ENCODE data around the gene F8A2. TPM values are rescaled to one million over a fixed set of nuclear protein-coding genes. Genes with fewer than 3 reads are reported as not detected.
"Not testable (repeated sequence)": the region's sequence is repeated elsewhere in the genome, so short reads cannot be mapped to it uniquely, and the experiment has no call there.

Gene F8A2
- not detected for polyA plus RNA-seq (2012; ENCODE audit: missing spikeins)

- not testable (repeated sequence) for FAIRE-seq
Observed at GRCh38 chrX:155381843-155382528, at the start of gene F8A2. F8A2 (plus strand) TSS chrX:155382095; CDS start chrX:155382115, 20 bp downstream.

GRCh38 chrX:155333544-155334100 is 48.3 kb upstream of the F8A2 start:
- FAIRE-seq (no peak), DNase-seq (ENCODE audit: insufficient read length) (no peak)
- TF ChIP-seq POLR2A (IDR thresholded peaks at IDR 0.05; ENCODE audit: low read depth, low read length) = no peak
- no peak for TF ChIP-seq TAF1 (IDR thresholded peaks at IDR 0.05; ENCODE audit: borderline replicate concordance, low read depth, low read length)
- TF ChIP-seq POLR2AphosphoS5 (IDR thresholded peaks at IDR 0.05; ENCODE audit: low read depth, low read length) = no peak

More at GRCh38 chrX:155381843-155382528, at the start of gene F8A2:
- not testable (repeated sequence) for DNase-seq (ENCODE audit: insufficient read length)

- DNase-seq (ENCODE audit: insufficient read length) (no peak), FAIRE-seq (peak; percentile 9)
- TF ChIP-seq POLR2A (IDR thresholded peaks at IDR 0.05; ENCODE audit: low read depth, low read length) (no peak), TAF1 (IDR thresholded peaks at IDR 0.05; ENCODE audit: borderline replicate concordance, low read depth, low read length) (no peak), POLR2AphosphoS5 (IDR thresholded peaks at IDR 0.05; ENCODE audit: low read depth, low read length) (no peak)
Observed at GRCh38 chrX:155334486-155335336, 47.2 kb upstream of the F8A2 start, which contains the start of gene CLIC2. CLIC2 (minus strand) TSS chrX:155334614; CDS start chrX:155334427, 187 bp downstream.

GRCh38 chrX:155335337-155335712 is 46.6 kb upstream of the F8A2 start:
- DNase-seq (ENCODE audit: insufficient read length) = not testable (repeated sequence)
- peak; percentile 91 for FAIRE-seq

GRCh38 chrX:155345689-155346088 is 36.2 kb upstream of the F8A2 start:
- FAIRE-seq; DNase-seq (ENCODE audit: insufficient read length): not testable (repeated sequence)

GRCh38 chrX:155349448-155349847 is 32.4 kb upstream of the F8A2 start:
- DNase-seq (ENCODE audit: insufficient read length); FAIRE-seq: not testable (repeated sequence)

- DNase-seq (ENCODE audit: insufficient read length); FAIRE-seq: not testable (repeated sequence)
Observed at GRCh38 chrX:155363712-155364111, 18.2 kb upstream of the F8A2 start.

- FAIRE-seq; DNase-seq (ENCODE audit: insufficient read length): not testable (repeated sequence)
Observed at GRCh38 chrX:155373777-155374458, 8.0 kb upstream of the F8A2 start.

- not testable (repeated sequence) for DNase-seq (ENCODE audit: insufficient read length); FAIRE-seq
Observed at GRCh38 chrX:155379802-155380201, 2.1 kb upstream of the F8A2 start.

GRCh38 chrX:155382529-155382967 is 653 bp downstream of the F8A2 start:
- not testable (repeated sequence) for FAIRE-seq; DNase-seq (ENCODE audit: insufficient read length)

- TF ChIP-seq TAF1 (IDR thresholded peaks at IDR 0.05; ENCODE audit: borderline replicate concordance, low read depth, low read length) (no peak), POLR2A (IDR thresholded peaks at IDR 0.05; ENCODE audit: low read depth, low read length) (no peak), POLR2AphosphoS5 (IDR thresholded peaks at IDR 0.05; ENCODE audit: low read depth, low read length) (no peak)
- DNase-seq (ENCODE audit: insufficient read length) = no peak
- FAIRE-seq = no peak
Observed at GRCh38 chrX:155389634-155390033, 7.7 kb downstream of the F8A2 start.

GRCh38 chrX:155394747-155395276 is 12.9 kb downstream of the F8A2 start:
- not testable (repeated sequence) for FAIRE-seq; DNase-seq (ENCODE audit: insufficient read length)

- TF ChIP-seq TAF1 (IDR thresholded peaks at IDR 0.05; ENCODE audit: borderline replicate concordance, low read depth, low read length) (no peak), POLR2A (IDR thresholded peaks at IDR 0.05; ENCODE audit: low read depth, low read length) (no peak), POLR2AphosphoS5 (IDR thresholded peaks at IDR 0.05; ENCODE audit: low read depth, low read length) (no peak)
- no peak for DNase-seq (ENCODE audit: insufficient read length)
- no peak for FAIRE-seq
Observed at GRCh38 chrX:155406429-155406828, 24.5 kb downstream of the F8A2 start.
